Measurements from ENCODE around the gene C1orf159.
A peak's percentile ranks its signal among the peaks of the same experiment; 100 is the strongest.

GRCh38 chr1:1115786-1116700 lies at the start of gene C1orf159:
- TF ChIP-seq POLR2A (IDR thresholded peaks at IDR 0.05) (no peak), CTCF (IDR thresholded peaks at IDR 0.05) (peak in 2 of 3 experiments; percentile 12 to 32)

All from testis (tissue), 2 donors.